ENCODE data around the gene S100A5. TPM values are rescaled to one million over a fixed set of nuclear protein-coding genes. Genes with fewer than 3 reads are reported as not detected.

Gene S100A5
- total and polyA plus RNA-seq, 2 of the 8 experiments (the other 6 are each of a cell fraction or from before 2014, with no cell fraction given), result not detected

- H3K79me1 ChIP-seq (ENCODE audit: low read depth, low read length), result no peaks in the 10 kb centered on the region
- no peaks in the 10 kb centered on the region for H3K36me3 ChIP-seq (ENCODE audit: control insufficient read depth in 2 of 4, insufficient read depth in 4 of 4, low read length in 3 of 4)
- H3K79me2 ChIP-seq (ENCODE audit: control insufficient read depth in 1 of 2, insufficient read depth in 2 of 2, low read length in 2 of 2), result no peaks in the 10 kb centered on the region
- no peak overlapping the region for H2BK20ac ChIP-seq (ENCODE audit: low read length)
- H3K14ac ChIP-seq (ENCODE audit: insufficient read length), result no peak overlapping the region
- FAIRE-seq (no peak), DNase-seq (ENCODE audit: low read depth in 1 of 2, low spot score in 2 of 2) (no peak)
- H4K20me1 ChIP-seq (replicated peaks in 1 of 2; ENCODE audit: control insufficient read depth in 1 of 2, insufficient read depth in 2 of 2, low read length in 2 of 2), result no peaks in the 10 kb centered on the region
- no peak overlapping the region for H3K4me3 ChIP-seq (ENCODE audit: extremely low read depth in 1 of 4, insufficient read depth in 2 of 4, low read depth in 3 of 4, low read length in 4 of 4)
- H3K4ac ChIP-seq (replicated peaks; ENCODE audit: insufficient read length, low read depth, low read length), result no peak overlapping the region
- H2AFZ ChIP-seq (ENCODE audit: low read length), result no peak overlapping the region
- H2AK5ac ChIP-seq (ENCODE audit: low read depth, low read length), result no peak overlapping the region
- H2BK120ac ChIP-seq (replicated peaks; ENCODE audit: low read depth, low read length), result no peak overlapping the region
- no peak overlapping the region for H2BK15ac ChIP-seq (ENCODE audit: low read length)
- H4K5ac ChIP-seq (ENCODE audit: insufficient read length, low read depth, low read length), result no peak overlapping the region
- 92% methylated on average over 2 of the region's 2 CpGs; no CpG with 5 or more reads in 1 of the 2 experiments for WGBS, 2 experiments (ENCODE audit: extremely low coverage in 1 of 2, insufficient coverage in 1 of 2, insufficient read length in 1 of 2, insufficient replicate concordance in 2 of 2, low coverage in 1 of 2, low lambda C conversion rate in 2 of 2, missing lambda C conversion rate in 1 of 2)
- no peak overlapping the region for H4K8ac ChIP-seq (ENCODE audit: extremely low read depth, insufficient read depth, low read length)
- no peak overlapping the region for H3K4me2 ChIP-seq (ENCODE audit: insufficient read depth in 1 of 2, low read depth in 2 of 2, low read length in 2 of 2)
- H3K23me2 ChIP-seq (ENCODE audit: low read depth, low read length), result no peaks in the 10 kb centered on the region
- H3K27ac ChIP-seq (ENCODE audit: low read depth, low read length), result no peak overlapping the region
- H3K9me3 ChIP-seq (ENCODE audit: insufficient read depth in 2 of 2, low read depth in 1 of 2, low read length in 1 of 2), result no peaks in the 10 kb centered on the region
- no peak overlapping the region for H4K91ac ChIP-seq (replicated peaks; ENCODE audit: insufficient read length, low read length)
- H2BK12ac ChIP-seq (ENCODE audit: low read depth, low read length), result no peak overlapping the region
- H3K56ac ChIP-seq (replicated peaks; ENCODE audit: insufficient read length, low read depth, low read length), result no peak overlapping the region
- H3K23ac ChIP-seq (ENCODE audit: insufficient read length), result no peak overlapping the region
- no peak overlapping the region for H3K9ac ChIP-seq (replicated peaks in 1 of 4; ENCODE audit: extremely low read depth in 1 of 4, low read depth in 3 of 4, low read length in 3 of 4)
- H3K18ac ChIP-seq (ENCODE audit: extremely low read depth, low read length), result no peak overlapping the region
- no peaks in the 10 kb centered on the region for H3K4me1 ChIP-seq (replicated peaks in 1 of 4; ENCODE audit: control insufficient read depth in 3 of 4, insufficient read depth in 4 of 4, low read length in 3 of 4)
- ChIA-PET CTCF (ENCODE audit: partially characterized antibody) (interaction anchor here (1.0 to 5.9 kb wide), 8 partner anchors 8 to 68 kb away, joined by 3 to 55 read pairs (median 4); partner anchors contain the start of gene S100A6), POLR2A (ENCODE audit: partially characterized antibody) (interaction anchor here (1.3 kb wide), 1 partner anchor 10 kb away, joined by 5 read pairs; no protein-coding TSS in a partner anchor)
- no peak overlapping the region for H2BK5ac ChIP-seq (ENCODE audit: low read depth, low read length)
- H3K27me3 ChIP-seq (replicated peaks in 1 of 4; ENCODE audit: control insufficient read depth in 3 of 4, extremely low read depth in 1 of 4, insufficient read depth in 3 of 4, low read length in 3 of 4), result no peaks in the 10 kb centered on the region
- no peak for TF ChIP-seq POU5F1 (IDR thresholded peaks at IDR 0.05; ENCODE audit: low read depth, low read length)
- TF ChIP-seq ATF2 (IDR thresholded peaks at IDR 0.05; ENCODE audit: low read length), result no peak
- TF ChIP-seq BRCA1 (IDR thresholded peaks at IDR 0.05; ENCODE audit: low read depth, low read length), result no peak
- no peak for TF ChIP-seq SP4 (IDR thresholded peaks at IDR 0.05; ENCODE audit: low read length)
- TF ChIP-seq KDM5A (IDR thresholded peaks at IDR 0.05; ENCODE audit: low read length), result no peak
- TF ChIP-seq RBBP5 (IDR thresholded peaks at IDR 0.05; ENCODE audit: borderline replicate concordance, low read depth, low read length), result no peak
- TF ChIP-seq SIRT6 (IDR thresholded peaks at IDR 0.05; ENCODE audit: low read length), result no peak
- no peak for TF ChIP-seq RNF2 (IDR thresholded peaks at IDR 0.05; ENCODE audit: borderline replicate concordance, low read depth, low read length, missing control alignments, poor library complexity, severe bottlenecking)
- TF ChIP-seq CEBPB (IDR thresholded peaks at IDR 0.05; ENCODE audit: low read depth, low read length), result no peak
- no peak for TF ChIP-seq CTBP2 (IDR thresholded peaks at IDR 0.05; ENCODE audit: borderline replicate concordance, insufficient read depth, insufficient read length, low read length)
- no peak for TF ChIP-seq USF2 (IDR thresholded peaks at IDR 0.05; ENCODE audit: low read length)
- no peak for TF ChIP-seq TBP (IDR thresholded peaks at IDR 0.05; ENCODE audit: low read depth, low read length)
Measured at GRCh38 chr1:153560241-153560640, 19.5 kb upstream of the S100A5 start.

Measured in H1 (cell line).